Ishikawa (cell line): ENCODE measurements around the gene TMC3.

ENCODE experiments used
- CEBPB ChIP-seq: IDR thresholded peaks from 2 replicates; pipeline ENCODE4 v1.6.1; 2012
- CREB1 ChIP-seq: IDR thresholded peaks from 2 replicates; pipeline ENCODE4 v1.6.1; 2012; ENCODE audit warnings: low read depth
- EGR1 ChIP-seq: IDR thresholded peaks from 2 replicates; pipeline ENCODE4 v1.6.1; 2012
- EP300 ChIP-seq: IDR thresholded peaks from 2 replicates; pipeline ENCODE4 v1.6.1; 2012; ENCODE audit warnings: borderline replicate concordance
- FOXM1 ChIP-seq: IDR thresholded peaks from 2 replicates; pipeline ENCODE4 v1.6.1; 2012; ENCODE audit warnings: low read depth, borderline replicate concordance
- NFIC ChIP-seq: IDR thresholded peaks from 2 replicates; pipeline ENCODE4 v1.6.1; 2012
- RAD21 ChIP-seq: IDR thresholded peaks from 2 replicates; pipeline ENCODE4 v1.6.1; 2012; ENCODE audit warnings: low read depth
- TAF1 ChIP-seq: IDR thresholded peaks from 2 replicates; pipeline ENCODE4 v1.6.1; 2012; ENCODE audit warnings: low read depth, mild to moderate bottlenecking
- TCF12 ChIP-seq: IDR thresholded peaks from 2 replicates; pipeline ENCODE4 v1.6.1; 2012; ENCODE audit warnings: low read depth
- TEAD4 ChIP-seq: IDR thresholded peaks from 2 replicates; pipeline ENCODE4 v1.6.1; 2012
- YY1 ChIP-seq: IDR thresholded peaks from 2 replicates; pipeline ENCODE4 v1.6.1; 2012; ENCODE audit warnings: low read depth
- ZBTB7A ChIP-seq: IDR thresholded peaks from 2 replicates; pipeline ENCODE4 v1.6.1; 2012; ENCODE audit warnings: low read depth
- TF ChIP-seq, protein P1 (sequence below): IDR thresholded peaks from 2 replicates; pipeline ENCODE4 v1.6.1; 2012
- TF ChIP-seq, protein P2 (sequence below): IDR thresholded peaks from 2 replicates; pipeline ENCODE4 v1.6.1; 2012
- TF ChIP-seq, protein P3 (sequence below): IDR thresholded peaks from 2 replicates; pipeline ENCODE4 v1.6.1; 2012; ENCODE audit warnings: low read depth, mild to moderate bottlenecking

TMC3 gene

GRCh38 chr15:81385721-81386076 lies 11.7 kb upstream of the TMC3 start:
- TF ChIP-seq, protein P1, sequence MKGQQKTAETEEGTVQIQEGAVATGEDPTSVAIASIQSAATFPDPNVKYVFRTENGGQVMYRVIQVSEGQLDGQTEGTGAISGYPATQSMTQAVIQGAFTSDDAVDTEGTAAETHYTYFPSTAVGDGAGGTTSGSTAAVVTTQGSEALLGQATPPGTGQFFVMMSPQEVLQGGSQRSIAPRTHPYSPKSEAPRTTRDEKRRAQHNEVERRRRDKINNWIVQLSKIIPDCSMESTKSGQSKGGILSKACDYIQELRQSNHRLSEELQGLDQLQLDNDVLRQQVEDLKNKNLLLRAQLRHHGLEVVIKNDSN: no peak
- TF ChIP-seq CEBPB: no peak
- no peak for TF ChIP-seq FOXM1

- no peak for TF ChIP-seq CEBPB
- TF ChIP-seq, protein P2, sequence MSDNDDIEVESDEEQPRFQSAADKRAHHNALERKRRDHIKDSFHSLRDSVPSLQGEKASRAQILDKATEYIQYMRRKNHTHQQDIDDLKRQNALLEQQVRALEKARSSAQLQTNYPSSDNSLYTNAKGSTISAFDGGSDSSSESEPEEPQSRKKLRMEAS: no peak
- TF ChIP-seq FOXM1: no peak
- TF ChIP-seq TCF12: no peak
Measured at GRCh38 chr15:81384891-81385720, 11.1 kb upstream of the TMC3 start.

GRCh38 chr15:81381720-81382119 lies 7.7 kb upstream of the TMC3 start:
- TF ChIP-seq, protein P2: no peak
- no peak for TF ChIP-seq TCF12
- TF ChIP-seq TAF1: no peak
- no peak for TF ChIP-seq EGR1
- TF ChIP-seq YY1: no peak

- TF ChIP-seq TAF1 (no peak), RAD21 (no peak), CREB1 (no peak), TCF12 (no peak), ZBTB7A (no peak), TEAD4 (no peak), FOXM1 (no peak), NFIC (no peak), EP300 (no peak)
- TF ChIP-seq, protein P3, sequence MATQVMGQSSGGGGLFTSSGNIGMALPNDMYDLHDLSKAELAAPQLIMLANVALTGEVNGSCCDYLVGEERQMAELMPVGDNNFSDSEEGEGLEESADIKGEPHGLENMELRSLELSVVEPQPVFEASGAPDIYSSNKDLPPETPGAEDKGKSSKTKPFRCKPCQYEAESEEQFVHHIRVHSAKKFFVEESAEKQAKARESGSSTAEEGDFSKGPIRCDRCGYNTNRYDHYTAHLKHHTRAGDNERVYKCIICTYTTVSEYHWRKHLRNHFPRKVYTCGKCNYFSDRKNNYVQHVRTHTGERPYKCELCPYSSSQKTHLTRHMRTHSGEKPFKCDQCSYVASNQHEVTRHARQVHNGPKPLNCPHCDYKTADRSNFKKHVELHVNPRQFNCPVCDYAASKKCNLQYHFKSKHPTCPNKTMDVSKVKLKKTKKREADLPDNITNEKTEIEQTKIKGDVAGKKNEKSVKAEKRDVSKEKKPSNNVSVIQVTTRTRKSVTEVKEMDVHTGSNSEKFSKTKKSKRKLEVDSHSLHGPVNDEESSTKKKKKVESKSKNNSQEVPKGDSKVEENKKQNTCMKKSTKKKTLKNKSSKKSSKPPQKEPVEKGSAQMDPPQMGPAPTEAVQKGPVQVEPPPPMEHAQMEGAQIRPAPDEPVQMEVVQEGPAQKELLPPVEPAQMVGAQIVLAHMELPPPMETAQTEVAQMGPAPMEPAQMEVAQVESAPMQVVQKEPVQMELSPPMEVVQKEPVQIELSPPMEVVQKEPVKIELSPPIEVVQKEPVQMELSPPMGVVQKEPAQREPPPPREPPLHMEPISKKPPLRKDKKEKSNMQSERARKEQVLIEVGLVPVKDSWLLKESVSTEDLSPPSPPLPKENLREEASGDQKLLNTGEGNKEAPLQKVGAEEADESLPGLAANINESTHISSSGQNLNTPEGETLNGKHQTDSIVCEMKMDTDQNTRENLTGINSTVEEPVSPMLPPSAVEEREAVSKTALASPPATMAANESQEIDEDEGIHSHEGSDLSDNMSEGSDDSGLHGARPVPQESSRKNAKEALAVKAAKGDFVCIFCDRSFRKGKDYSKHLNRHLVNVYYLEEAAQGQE: no peak
Measured at GRCh38 chr15:81380668-81381067, 6.7 kb upstream of the TMC3 start.

- TF ChIP-seq NFIC (no peak), FOXM1 (no peak), RAD21 (no peak)
Measured at GRCh38 chr15:81380203-81380602, 6.2 kb upstream of the TMC3 start.

DNA sequence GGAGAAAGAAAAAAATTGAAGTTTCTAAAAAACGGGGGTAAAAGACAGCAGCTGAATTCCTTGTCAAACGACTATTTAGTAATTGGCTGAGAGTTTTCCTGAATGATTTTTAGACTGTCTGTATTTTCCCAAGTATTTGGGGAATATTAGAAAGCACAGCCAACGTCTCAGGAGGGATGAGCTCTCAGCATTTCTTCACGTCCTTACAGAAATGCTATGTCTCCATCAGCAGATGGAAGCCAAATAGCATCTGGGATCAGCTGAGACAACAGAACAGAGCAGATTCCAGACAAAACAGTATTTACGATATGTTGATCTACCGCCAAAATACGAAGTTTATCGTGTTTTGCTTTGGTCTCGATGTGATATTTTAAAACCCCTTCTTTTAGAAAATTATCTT lies 5.3 kb upstream of the TMC3 start:
- no peak for TF ChIP-seq FOXM1
- TF ChIP-seq CREB1: no peak
- TF ChIP-seq EGR1: no peak
- no peak for TF ChIP-seq TCF12
- TF ChIP-seq ZBTB7A: no peak
- TF ChIP-seq EP300: no peak
- TF ChIP-seq RAD21: no peak
- no peak for TF ChIP-seq TAF1
- TF ChIP-seq TEAD4: no peak
- TF ChIP-seq, protein P3: no peak
- TF ChIP-seq YY1: no peak
- TF ChIP-seq, protein P1: no peak
- TF ChIP-seq CEBPB: no peak
- no peak for TF ChIP-seq NFIC
- TF ChIP-seq, protein P2: no peak
